AG10803 (cell line): ENCODE measurements around the gene TMEM79.
A peak's percentile ranks its signal among the peaks of the same experiment; 100 is the strongest.

Source experiments
- DNase-seq: peaks from one replicate; pipeline ENCODE4 v3.0.0; 2010; ENCODE audit warnings: low read depth
- H3K4me3 ChIP-seq: 2 replicates; pipeline ENCODE4 v1.5.1; 2011; ENCODE audit warnings: mild to moderate bottlenecking, low read length, control low read depth
- CTCF ChIP-seq: conservative IDR thresholded peaks from 2 replicates; pipeline ENCODE4 v1.5.1; 2011; ENCODE audit warnings: mild to moderate bottlenecking, low read length, control low read depth, inconsistent platforms

Gene TMEM79

GRCh38 chr1:156298852-156299357 lies 14.8 kb downstream of the TMEM79 start, which contains the start of gene VHLL:
Gene VHLL (minus strand): TSS chr1:156299307. CDS start chr1:156299189, 118 bp downstream.
- no peak within 1 kb of the TSS for H3K4me3 ChIP-seq
- no peak for DNase-seq
- no peak for TF ChIP-seq CTCF

- TF ChIP-seq CTCF, result no peak
- no peak for DNase-seq
- no peak overlapping the region for H3K4me3 ChIP-seq
Observed at GRCh38 chr1:156303241-156303640, 19.1 kb downstream of the TMEM79 start.

- no peak overlapping the region for H3K4me3 ChIP-seq
- DNase-seq, result no peak
- TF ChIP-seq CTCF, result no peak
Observed at GRCh38 chr1:156305215-156305614, 21.1 kb downstream of the TMEM79 start.

GRCh38 chr1:156308078-156308477 lies 24.0 kb downstream of the TMEM79 start:
- peak; percentile 40 for DNase-seq
- no peak overlapping the region for H3K4me3 ChIP-seq
- TF ChIP-seq CTCF, result no peak

GRCh38 chr1:156310962-156311361 lies 26.8 kb downstream of the TMEM79 start:
- no peak overlapping the region for H3K4me3 ChIP-seq
- peak; percentile 68 for DNase-seq
- no peak for TF ChIP-seq CTCF

- H3K4me3 ChIP-seq, result no peak overlapping the region
- no peak for DNase-seq
- TF ChIP-seq CTCF, result no peak
Observed at GRCh38 chr1:156316909-156317308, 32.8 kb downstream of the TMEM79 start.

GRCh38 chr1:156319664-156320063 lies 35.5 kb downstream of the TMEM79 start:
- DNase-seq, result peak; percentile 38
- H3K4me3 ChIP-seq, result no peak overlapping the region
- TF ChIP-seq CTCF, result peak; percentile 63
